ENCODE measurements around the gene LRCOL1.
A peak's percentile ranks its signal among the peaks of the same experiment; 100 is the strongest.

Gene LRCOL1

GRCh38 chr12:132595183-132595582 is 15.2 kb downstream of the LRCOL1 start:
- CTCF ChIA-PET = interaction anchor here (0.6 to 2.1 kb wide), 7 partner anchors 20 to 181 kb away, joined by 3 to 9 read pairs (median 3); no protein-coding TSS in a partner anchor

GRCh38 chr12:132593938-132594358 is 16.4 kb downstream of the LRCOL1 start:
- Histone ChIP-seq H3K27ac (ENCODE audit: extremely low read depth, low read depth, low read length) (no peak overlapping the region), H3K9me3 (ENCODE audit: control insufficient read depth, insufficient read depth, low read depth, low read length) (no peaks in the 10 kb centered on the region), H3K4me1 (ENCODE audit: control insufficient read depth, insufficient read depth, low read length) (0 out of 2 replicates have a peak, but pooled peaks cover 3% of the 10 kb centered on the region), H3K4me3 (ENCODE audit: low read depth, low read length) (no peak overlapping the region), H3K36me3 (ENCODE audit: control insufficient read depth in 2 of 2, insufficient read depth in 1 of 2, low read length in 2 of 2) (no peaks in the 10 kb centered on the region)
- ChIA-PET CTCF (interaction anchor here (1.4 to 1.7 kb wide), 3 partner anchors 21 to 180 kb away, joined by 3 to 7 read pairs (median 4); no protein-coding TSS in a partner anchor), POLR2A (no interaction called here)
- TF ChIP-seq ZNF302 (tag by site-specific recombination; IDR thresholded peaks at IDR 0.05; ENCODE audit: low read depth) (no peak), ZBTB21 (tag by site-specific recombination; IDR thresholded peaks at IDR 0.05) (no peak), IKZF3 (tag by site-specific recombination; IDR thresholded peaks at IDR 0.05) (peak; percentile 83), KLF7 (tag by site-specific recombination; IDR thresholded peaks at IDR 0.05; ENCODE audit: borderline replicate concordance) (no peak), SALL2 (tag by site-specific recombination; IDR thresholded peaks at IDR 0.05; ENCODE audit: borderline replicate concordance) (no peak), ZNF449 (tag by site-specific recombination; IDR thresholded peaks at IDR 0.05) (no peak), SP2 (tag by site-specific recombination; IDR thresholded peaks at IDR 0.05) (peak; percentile 96), KLF9 (tag by site-specific recombination; IDR thresholded peaks at IDR 0.05; ENCODE audit: low read depth) (peak; percentile 89), SP7 (tag by site-specific recombination; IDR thresholded peaks at IDR 0.05) (no peak), MEIS1 (CRISPR knock-in tag; IDR thresholded peaks at IDR 0.05; ENCODE audit: borderline replicate concordance) (no peak), ZNF37A (tag by site-specific recombination; IDR thresholded peaks at IDR 0.05) (no peak), SP3 (tag by site-specific recombination; IDR thresholded peaks at IDR 0.05) (peak; percentile 76), ZBTB17 (tag by site-specific recombination; IDR thresholded peaks at IDR 0.05) (peak; percentile 76)

More at GRCh38 chr12:132595183-132595582, 15.2 kb downstream of the LRCOL1 start:
- Histone ChIP-seq H3K27ac (ENCODE audit: extremely low read depth, low read depth, low read length) (no peak overlapping the region), H3K9me3 (ENCODE audit: control insufficient read depth, insufficient read depth, low read depth, low read length) (no peaks in the 10 kb centered on the region), H3K36me3 (ENCODE audit: control insufficient read depth in 2 of 2, insufficient read depth in 1 of 2, low read length in 2 of 2) (no peaks in the 10 kb centered on the region), H3K4me1 (ENCODE audit: control insufficient read depth, insufficient read depth, low read length) (0 out of 2 replicates have a peak, but pooled peaks cover 3% of the 10 kb centered on the region), H3K4me3 (ENCODE audit: low read depth, low read length) (no peak overlapping the region)
- POLR2A ChIA-PET = interaction anchor here (0.7 kb wide), 1 partner anchor 194 kb away, joined by 3 read pairs; no protein-coding TSS in a partner anchor
- TF ChIP-seq ZNF121 (tag by site-specific recombination; IDR thresholded peaks at IDR 0.05) (peak; percentile 73), GFI1B (tag by site-specific recombination; IDR thresholded peaks at IDR 0.05) (no peak)

- H3K4me3 ChIP-seq (ENCODE audit: low read depth, low read length) = no peak overlapping the region
- POLR2A ChIA-PET = no interaction called here
These were observed 16.9 kb downstream of the LRCOL1 start for GRCh38 chr12:132593521-132593920.

More at GRCh38 chr12:132593521-132593920, 16.9 kb downstream of the LRCOL1 start:
- Histone ChIP-seq H3K4me1 (ENCODE audit: control insufficient read depth, insufficient read depth, low read length) (0 out of 2 replicates have a peak, but pooled peaks cover 3% of the 10 kb centered on the region), H3K36me3 (ENCODE audit: control insufficient read depth in 2 of 2, insufficient read depth in 1 of 2, low read length in 2 of 2) (no peaks in the 10 kb centered on the region), H3K27ac (ENCODE audit: extremely low read depth, low read depth, low read length) (no peak overlapping the region), H3K9me3 (ENCODE audit: control insufficient read depth, insufficient read depth, low read depth, low read length) (no peaks in the 10 kb centered on the region)
- CTCF ChIA-PET = interaction anchor here (1.4 kb wide), 1 partner anchor 180 kb away, joined by 4 read pairs; no protein-coding TSS in a partner anchor
- TF ChIP-seq ZNF362 (tag by site-specific recombination; IDR thresholded peaks at IDR 0.05) (no peak), ZIC2 (tag by site-specific recombination; IDR thresholded peaks at IDR 0.05) (no peak), MEIS1 (CRISPR knock-in tag; IDR thresholded peaks at IDR 0.05; ENCODE audit: borderline replicate concordance) (no peak), ZNF248 (tag by site-specific recombination; IDR thresholded peaks at IDR 0.05) (no peak), ZNF292 (tag by site-specific recombination; IDR thresholded peaks at IDR 0.05; ENCODE audit: borderline replicate concordance, low read depth) (no peak), ZFHX2 (tag by site-specific recombination; conservative IDR thresholded peaks at IDR 0.05) (no peak), SCRT2 (tag by site-specific recombination; IDR thresholded peaks at IDR 0.05) (no peak), PRDM1 (tag by site-specific recombination; IDR thresholded peaks at IDR 0.05) (no peak), ZNF221 (tag by site-specific recombination; IDR thresholded peaks at IDR 0.05; ENCODE audit: borderline replicate concordance) (no peak)
